Measurements from ENCODE around the gene ZBTB39. TPM values are rescaled to one million over a fixed set of nuclear protein-coding genes. Genes with fewer than 3 reads are reported as not detected.

ZBTB39 gene
- total RNA-seq, 4 donors from 2014 or later = 7.6 to 13.0 (median 10.9) TPM

Other genes starting within 250 kb of the ZBTB39 start
- 10 to 100 TPM in 1 of 4 donors, 1 to 10 TPM in 3; 2.4 to 10.5 (median 7.3) TPM for gene HSD17B6, start 243.2 kb downstream of the ZBTB39 start, total RNA-seq
- gene SDR9C7, start 72.1 kb downstream of the ZBTB39 start, total RNA-seq = under 1 TPM in 2 of 4 donors, not detected in 2; 0.26 to 0.49 TPM
- 1 to 10 TPM in 3 of 4 donors, under 1 TPM in 1; 0.29 to 2.1 (median 1.3) TPM for gene RDH16, start 48.9 kb downstream of the ZBTB39 start, total RNA-seq
- not detected for gene TAC3, start 10.0 kb upstream of the ZBTB39 start, total RNA-seq
- 1 to 10 TPM in 1 of 4 donors, under 1 TPM in 1, not detected in 2; 0.59 to 1.3 TPM for gene MYO1A, start 43.6 kb upstream of the ZBTB39 start, total RNA-seq
- gene NEMP1, start 72.2 kb upstream of the ZBTB39 start, total RNA-seq = 10 to 100 TPM in 2 of 4 donors, 1 to 10 TPM in 2; 1.5 to 18.0 (median 9.9) TPM
- gene NAB2, start 82.6 kb upstream of the ZBTB39 start, total RNA-seq = 10 to 100 TPM in 3 of 4 donors, 1 to 10 TPM in 1; 9.1 to 85.8 (median 33.9) TPM
- 100 to 1,000 TPM in 2 of 4 donors, 10 to 100 TPM in 2; 62.5 to 242 (median 94.3) TPM for gene STAT6, start 104.8 kb upstream of the ZBTB39 start, total RNA-seq
- gene LRP1, start 121.9 kb upstream of the ZBTB39 start, total RNA-seq = 100 to 1,000 TPM; 164 to 507 (median 318) TPM
- gene LRP1-AS, start 141.1 kb upstream of the ZBTB39 start, total RNA-seq = not detected
- gene NXPH4, start 210.2 kb upstream of the ZBTB39 start, total RNA-seq = 1 to 10 TPM in 1 of 4 donors, not detected in 3; 6.3 TPM
- 100 to 1,000 TPM in 1 of 4 donors, 10 to 100 TPM in 3; 12.4 to 128 (median 35.3) TPM for gene SHMT2, start 223.2 kb upstream of the ZBTB39 start, total RNA-seq
- 1 to 10 TPM in 2 of 4 donors, not detected in 2; 1.0 to 2.8 TPM for gene STAC3, start 244.6 kb upstream of the ZBTB39 start, total RNA-seq